Measurements from ENCODE around the gene METTL15. TPM values are rescaled to one million over a fixed set of nuclear protein-coding genes. Genes with fewer than 3 reads are reported as not detected.

Gene METTL15
- total and polyA plus RNA-seq, 2 donors (not counting 1 experiment from before 2014, with no cell fraction given), result 3.9 to 19.7 TPM

GRCh38 chr11:28223577-28223976 is 115.4 kb downstream of the METTL15 start:
- no peak for TF ChIP-seq CTCF (IDR thresholded peaks at IDR 0.05)
- TF ChIP-seq EZH2 (IDR thresholded peaks at IDR 0.05; ENCODE audit: borderline replicate concordance, insufficient read depth, low read depth, low read length, poor library complexity, severe bottlenecking), result no peak
- DNase-seq (no peak), ATAC-seq (ENCODE audit: low read depth) (no peak)
- no peak overlapping the region for H3K27ac ChIP-seq (ENCODE audit: low read length in 2 of 2)
- peaks cover 0 to 4% (median 0%) of the 10 kb centered on the region in 3 donors for H3K9me3 ChIP-seq (ENCODE audit: control extremely low read depth in 1 of 3, control insufficient read depth in 2 of 3, insufficient read depth in 1 of 3, low read length in 2 of 3)
- Mint-ChIP-seq H3K27me3 (no peaks in the 10 kb centered on the region), H3K9me3 (ENCODE audit: insufficient read depth) (no peaks in the 10 kb centered on the region), H3K4me1 (peaks cover 6% of the 10 kb centered on the region), H3K27ac (no peak overlapping the region), H3K4me3 (no peak overlapping the region)
- H2AFZ ChIP-seq (ENCODE audit: insufficient read depth, low read depth, low read length, poor library complexity, severe bottlenecking), result no peak overlapping the region
- H3K4me1 ChIP-seq (ENCODE audit: control insufficient read depth in 2 of 2, insufficient read depth in 2 of 2, low read length in 2 of 2), result no peaks in the 10 kb centered on the region
- no peaks in the 10 kb centered on the region for H3K27me3 ChIP-seq (replicated peaks in 1 of 4; ENCODE audit: control extremely low read depth in 1 of 4, control insufficient read depth in 3 of 4, insufficient read depth in 4 of 4, low read length in 3 of 4)
- ChIA-PET POLR2A (no interaction called here), CTCF (no interaction called here)
- no peak overlapping the region for H3K4me3 ChIP-seq (ENCODE audit: control extremely low read depth in 1 of 5, extremely low read depth in 1 of 5, insufficient read depth in 1 of 5, low read depth in 2 of 5, low read length in 4 of 5)
- no peaks in the 10 kb centered on the region for H3K79me2 ChIP-seq (ENCODE audit: control insufficient read depth, insufficient read depth, low read length)
- H4K20me1 ChIP-seq (ENCODE audit: control insufficient read depth, insufficient read depth, low read length, poor library complexity, severe bottlenecking), result no peaks in the 10 kb centered on the region
- no CpG with 5 or more reads among the region's 1 CpG for WGBS (ENCODE audit: insufficient coverage)
- H3K36me3 ChIP-seq (replicated peaks in 1 of 2; ENCODE audit: control extremely low read depth in 1 of 2, control insufficient read depth in 1 of 2, extremely low read depth in 1 of 2, insufficient read depth in 2 of 2, low read length in 1 of 2), result no peaks in the 10 kb centered on the region
- H3K4me2 ChIP-seq (replicated peaks; ENCODE audit: low read depth, low read length, poor library complexity, severe bottlenecking), result no peak overlapping the region
- H3K9ac ChIP-seq (ENCODE audit: low read length), result no peak overlapping the region
- intact Hi-C loops (cut with micrococcal nuclease), result no loop called here

DNA sequence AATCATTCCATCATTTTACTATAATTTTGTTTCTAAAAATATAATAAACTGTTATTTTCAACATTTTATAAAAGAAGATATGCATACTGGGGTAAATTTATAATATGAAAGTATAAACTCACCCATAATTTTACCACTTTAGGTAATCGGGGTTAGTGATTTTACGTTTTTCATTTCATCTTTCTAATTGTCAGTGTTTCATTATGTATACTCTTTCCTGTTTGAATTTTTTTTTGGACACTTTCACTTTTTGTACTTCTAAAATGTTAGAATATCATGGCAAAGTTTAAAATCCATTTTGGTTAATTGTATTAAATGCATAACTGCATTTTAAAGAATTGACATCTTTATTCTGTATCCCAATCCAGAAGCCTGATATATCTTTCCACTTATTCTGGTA is 115.8 kb downstream of the METTL15 start:
- Histone ChIP-seq H3K27ac (ENCODE audit: low read length in 2 of 2) (no peak overlapping the region), H4K20me1 (ENCODE audit: control insufficient read depth, insufficient read depth, low read length, poor library complexity, severe bottlenecking) (no peaks in the 10 kb centered on the region), H3K9me3 (ENCODE audit: control extremely low read depth in 1 of 3, control insufficient read depth in 2 of 3, insufficient read depth in 1 of 3, low read length in 2 of 3) (peaks cover 0 to 4% (median 0%) of the 10 kb centered on the region in 3 donors), H2AFZ (ENCODE audit: insufficient read depth, low read depth, low read length, poor library complexity, severe bottlenecking) (no peak overlapping the region), H3K36me3 (replicated peaks in 1 of 2; ENCODE audit: control extremely low read depth in 1 of 2, control insufficient read depth in 1 of 2, extremely low read depth in 1 of 2, insufficient read depth in 2 of 2, low read length in 1 of 2) (no peaks in the 10 kb centered on the region), H3K4me3 (ENCODE audit: control extremely low read depth in 1 of 5, extremely low read depth in 1 of 5, insufficient read depth in 1 of 5, low read depth in 2 of 5, low read length in 4 of 5) (no peak overlapping the region), H3K4me1 (ENCODE audit: control insufficient read depth in 2 of 2, insufficient read depth in 2 of 2, low read length in 2 of 2) (no peaks in the 10 kb centered on the region), H3K79me2 (ENCODE audit: control insufficient read depth, insufficient read depth, low read length) (no peaks in the 10 kb centered on the region), H3K9ac (ENCODE audit: low read length) (no peak overlapping the region), H3K4me2 (replicated peaks; ENCODE audit: low read depth, low read length, poor library complexity, severe bottlenecking) (no peak overlapping the region), H3K27me3 (replicated peaks in 1 of 4; ENCODE audit: control extremely low read depth in 1 of 4, control insufficient read depth in 3 of 4, insufficient read depth in 4 of 4, low read length in 3 of 4) (no peaks in the 10 kb centered on the region)
- no peaks in the 10 kb centered on the region for H3K27me3 Mint-ChIP-seq
- CTCF ChIA-PET, result no interaction called here
- peaks cover 3% of the 10 kb centered on the region for H3K4me1 Mint-ChIP-seq
- no peak overlapping the region for H3K27ac Mint-ChIP-seq
- TF ChIP-seq EZH2 (IDR thresholded peaks at IDR 0.05; ENCODE audit: borderline replicate concordance, insufficient read depth, low read depth, low read length, poor library complexity, severe bottlenecking) (no peak), CTCF (IDR thresholded peaks at IDR 0.05) (no peak)
- ATAC-seq (ENCODE audit: low read depth), result no peak
- H3K4me3 Mint-ChIP-seq, result no peak overlapping the region
- intact Hi-C loops (cut with micrococcal nuclease), result no loop called here
- DNase-seq, result no peak
- POLR2A ChIA-PET, result no interaction called here
- no peaks in the 10 kb centered on the region for H3K9me3 Mint-ChIP-seq (ENCODE audit: insufficient read depth)
- WGBS (ENCODE audit: insufficient coverage), result no CpG with 5 or more reads among the region's 2 CpGs
